GM12801 (cell line): ENCODE results near the gene TECPR1.

ENCODE experiments used
- CTCF ChIP-seq: IDR thresholded peaks from one replicate; pipeline ENCODE4 v1.5.1; 2011; ENCODE audit warnings: control low read depth; ENCODE audit not compliant: insufficient read length; ENCODE audit errors: extremely low read depth

TECPR1 gene

GRCh38 chr7:98192781-98193457, 59.1 kb downstream of the TECPR1 start:
- no peak for TF ChIP-seq CTCF

DNA sequence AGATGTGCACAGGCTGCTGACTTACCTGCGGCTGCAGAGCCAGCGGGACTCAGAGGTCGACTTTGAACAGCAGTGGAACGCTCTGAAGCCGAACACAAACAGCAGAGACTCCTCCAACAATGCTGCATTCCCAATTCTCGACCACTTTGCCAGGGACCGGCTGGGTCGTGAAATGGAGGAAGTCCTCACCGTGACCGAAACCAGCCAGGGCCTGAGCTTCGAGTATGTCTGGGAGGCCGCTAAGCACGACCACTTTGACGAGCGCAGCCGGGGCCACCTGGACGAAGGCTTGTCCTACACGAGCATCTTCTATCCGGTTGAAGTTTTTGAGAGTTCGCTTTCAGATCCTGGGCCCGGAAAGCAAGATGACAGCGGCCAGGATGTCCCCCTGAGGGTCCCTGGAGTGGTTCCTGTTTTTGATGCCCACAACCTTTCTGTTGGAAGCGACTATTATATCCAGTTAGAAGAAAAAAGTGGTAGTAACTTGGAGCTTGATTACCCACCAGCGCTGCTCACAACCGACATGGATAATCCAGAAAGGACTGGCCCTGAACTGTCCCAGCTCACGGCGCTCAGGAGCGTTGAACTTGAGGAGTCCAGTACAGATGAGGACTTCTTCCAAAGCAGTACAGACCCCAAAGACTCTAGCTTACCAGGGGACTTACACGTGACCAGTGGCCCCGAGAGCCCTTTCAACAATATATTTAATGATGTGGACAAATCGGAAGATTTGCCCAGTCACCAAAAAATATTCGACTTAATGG, 60.2 kb downstream of the TECPR1 start:
- no peak for TF ChIP-seq CTCF

DNA sequence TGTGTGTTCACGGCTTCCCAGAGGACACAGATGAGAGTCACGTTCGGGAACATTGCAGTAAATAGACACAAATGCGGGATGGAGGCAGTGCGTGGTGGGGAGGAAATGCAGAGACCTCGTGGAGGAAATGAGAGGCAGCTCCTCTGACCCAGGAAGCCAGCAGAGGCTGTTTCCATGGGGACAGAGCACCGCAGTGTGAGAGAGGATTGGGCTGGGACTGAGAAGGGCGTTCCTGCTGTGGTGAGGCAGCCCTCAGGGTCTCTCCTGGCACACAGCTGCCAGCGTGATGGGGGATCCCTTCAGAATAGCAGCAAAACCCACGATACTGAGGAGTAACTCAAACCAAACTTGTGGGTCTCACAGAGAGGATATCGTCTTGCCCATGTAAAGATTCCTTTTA, 62.5 kb downstream of the TECPR1 start:
- TF ChIP-seq CTCF: no peak

DNA sequence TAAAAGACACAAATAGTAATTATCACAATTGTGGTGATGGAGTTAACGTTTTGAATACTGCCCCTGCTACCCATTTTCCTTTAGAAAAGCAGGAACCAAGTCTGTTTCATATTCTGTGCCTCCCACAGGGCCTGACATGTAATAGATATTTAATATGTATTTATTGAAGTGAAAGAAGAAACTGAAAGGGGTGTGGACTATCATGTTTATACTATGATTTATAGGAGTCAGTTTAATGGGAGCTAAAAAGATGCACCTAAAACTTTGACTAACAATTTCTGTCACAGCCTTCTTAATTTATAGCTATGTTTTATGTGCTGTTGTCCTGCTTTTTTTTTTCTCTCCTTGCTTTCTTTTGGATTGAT, 64.9 kb downstream of the TECPR1 start:
- no peak for TF ChIP-seq CTCF

DNA sequence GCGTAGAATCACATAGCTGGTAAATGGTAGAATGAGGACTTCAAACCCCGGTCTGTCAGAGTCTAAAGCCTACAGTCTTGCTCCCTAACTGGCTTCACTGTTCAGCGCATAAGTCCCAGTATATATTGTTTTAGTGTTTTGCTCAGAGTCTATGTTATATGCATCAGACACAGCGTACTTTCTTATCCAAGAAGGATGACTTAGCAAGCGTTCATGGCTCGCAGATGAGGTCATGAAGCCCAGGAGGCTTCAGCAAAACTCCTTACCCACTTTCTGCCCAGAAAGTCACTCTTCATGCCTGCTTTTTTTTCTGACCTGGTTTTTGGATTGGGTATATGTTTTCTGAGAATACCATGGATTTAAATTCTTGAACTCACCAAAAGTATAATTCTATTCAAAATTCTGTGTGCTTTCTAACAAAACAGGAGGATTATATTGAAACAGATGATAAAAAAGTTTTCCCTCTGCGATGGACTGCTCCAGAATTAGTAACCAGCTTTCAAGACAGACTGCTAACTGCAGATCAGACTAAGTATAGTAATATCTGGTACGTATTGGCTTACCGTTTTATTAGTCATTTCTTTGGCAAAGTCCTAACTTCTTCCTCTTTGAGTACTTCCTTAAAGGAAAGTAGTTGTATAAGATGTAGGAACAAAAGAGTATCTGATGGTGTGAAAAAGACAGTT, 65.4 kb downstream of the TECPR1 start:
- no peak for TF ChIP-seq CTCF

- no peak for TF ChIP-seq CTCF
Measured at GRCh38 chr7:98185101-98185500, 66.9 kb downstream of the TECPR1 start.

- TF ChIP-seq CTCF: no peak
Measured at GRCh38 chr7:98180751-98181150, 71.3 kb downstream of the TECPR1 start.
